ENCODE data around the gene ADORA1.

- TF ChIP-seq EZH2 (IDR thresholded peaks at IDR 0.05) (no peak), POLR2AphosphoS5 (IDR thresholded peaks at IDR 0.05; ENCODE audit: borderline replicate concordance, low read depth, low read length) (no peak), FOXP2 (optimal IDR thresholded peaks at IDR 0.05; ENCODE audit: control extremely low read depth, extremely low read length, insufficient read depth) (no peak)
These were observed 61.2 kb downstream of the ADORA1 start for GRCh38 chr1:203188686-203189232.
